GM12878 (cell line): ENCODE results near the gene MAP4. TPM values are rescaled to one million over a fixed set of nuclear protein-coding genes. Genes with fewer than 3 reads are reported as not detected.

Source experiments
- IKZF2 ChIP-seq, 2 experiments: fragments of 450-650 bp; IDR thresholded peaks; 2 replicates each; pipeline ENCODE4 v1.6.1; 2017; ENCODE audit warnings: mild to moderate bottlenecking in 2 of 2, moderate library complexity in 2 of 2
- LARP7 ChIP-seq: fragments of 450-650 bp; IDR thresholded peaks from 2 replicates; pipeline ENCODE4 v1.6.1; 2017; ENCODE audit warnings: mild to moderate bottlenecking
- NBN ChIP-seq: fragments of 450-650 bp; IDR thresholded peaks from 2 replicates; pipeline ENCODE4 v1.6.1; 2016
- STAT1 ChIP-seq: fragments of 450-650 bp; conservative IDR thresholded peaks from 2 replicates; pipeline ENCODE4 v1.6.1; 2014; ENCODE audit warnings: antibody characterized with exemption, mild to moderate bottlenecking
- ZNF622 ChIP-seq: fragments of 450-650 bp; IDR thresholded peaks from 2 replicates; pipeline ENCODE4 v1.6.1; 2017; ENCODE audit warnings: mild to moderate bottlenecking, inconsistent platforms
- polyA plus RNA-seq, 11 experiments: library from polyadenylated mRNA; depleted of rRNA in 4 of 11; unstranded in 6 of 11; stranded (reverse) in 5 of 11; fragments of >200 nt; fragmentation: Nextera tagmentation in 4 of 11; fragmentation: Illumina TruSeq in 1 of 11; extraction: Ambion mirVana in 4 of 11; extraction: Trizol in 1 of 11; gene quantifications; 1 replicate in 1 of 11; 2 replicates in 10 of 11; pipeline versions ENCODE4 v1.2.1 to v1.2.3, GENCODE V29; 2011 to 2016; ENCODE audit warnings: inconsistent platforms in 2 of 11, missing spikeins in 2 of 11, low read depth in 1 of 11
- total RNA-seq, 4 experiments: library from RNA; depleted of rRNA in 3 of 4; stranded (reverse); fragments of >200 nt in 3 of 4; fragmentation: Illumina TruSeq in 1 of 4; extraction: Trizol in 1 of 4; gene quantifications; 2 replicates each; pipeline versions ENCODE4 v1.2.1 to v1.2.3, GENCODE V29; 2013 to 2021
- TF ChIP-seq, protein P1 (sequence below): fragments of 450-650 bp; formaldehyde crosslinking; IDR thresholded peaks from 2 replicates; pipeline ENCODE4 v1.5.0; 2022; ENCODE audit warnings: mild to moderate bottlenecking, missing genetic modification characterization
- TF ChIP-seq, protein P2 (sequence below): IDR thresholded peaks from 2 replicates; pipeline ENCODE4 v1.6.1; 2012; ENCODE audit warnings: low read depth, low read length, improper control_type of control experiment
- TF ChIP-seq, protein P3 (sequence below): fragments of 450-650 bp; IDR thresholded peaks from 2 replicates; pipeline ENCODE4 v1.6.1; 2014; ENCODE audit warnings: mild to moderate bottlenecking
- TF ChIP-seq, protein P4 (sequence below): IDR thresholded peaks from 2 replicates; pipeline ENCODE4 v1.6.1; 2012; ENCODE audit warnings: mild to moderate bottlenecking, low read depth, low read length
- TF ChIP-seq, protein P5 (sequence below): fragments of 450-650 bp; IDR thresholded peaks from 2 replicates; pipeline ENCODE4 v1.6.1; 2016; ENCODE audit warnings: mild to moderate bottlenecking
- TF ChIP-seq, protein P6 (sequence below): fragments of 450-650 bp; formaldehyde crosslinking; IDR thresholded peaks from 2 replicates; pipeline ENCODE4 v1.4.0; 2022; ENCODE audit warnings: mild to moderate bottlenecking, moderate library complexity
- TF ChIP-seq, protein P7 (sequence below): IDR thresholded peaks from 2 replicates; pipeline ENCODE4 v1.6.1; 2011; ENCODE audit warnings: mild to moderate bottlenecking, low read depth, low read length, moderate library complexity; ENCODE audit not compliant: insufficient replicate concordance

MAP4 gene
- total and polyA plus RNA-seq, 10 of the 15 experiments (the other 5 are each of a cell fraction or from before 2014, with no cell fraction given), result 22.2 to 145 (median 47.2) TPM

DNA sequence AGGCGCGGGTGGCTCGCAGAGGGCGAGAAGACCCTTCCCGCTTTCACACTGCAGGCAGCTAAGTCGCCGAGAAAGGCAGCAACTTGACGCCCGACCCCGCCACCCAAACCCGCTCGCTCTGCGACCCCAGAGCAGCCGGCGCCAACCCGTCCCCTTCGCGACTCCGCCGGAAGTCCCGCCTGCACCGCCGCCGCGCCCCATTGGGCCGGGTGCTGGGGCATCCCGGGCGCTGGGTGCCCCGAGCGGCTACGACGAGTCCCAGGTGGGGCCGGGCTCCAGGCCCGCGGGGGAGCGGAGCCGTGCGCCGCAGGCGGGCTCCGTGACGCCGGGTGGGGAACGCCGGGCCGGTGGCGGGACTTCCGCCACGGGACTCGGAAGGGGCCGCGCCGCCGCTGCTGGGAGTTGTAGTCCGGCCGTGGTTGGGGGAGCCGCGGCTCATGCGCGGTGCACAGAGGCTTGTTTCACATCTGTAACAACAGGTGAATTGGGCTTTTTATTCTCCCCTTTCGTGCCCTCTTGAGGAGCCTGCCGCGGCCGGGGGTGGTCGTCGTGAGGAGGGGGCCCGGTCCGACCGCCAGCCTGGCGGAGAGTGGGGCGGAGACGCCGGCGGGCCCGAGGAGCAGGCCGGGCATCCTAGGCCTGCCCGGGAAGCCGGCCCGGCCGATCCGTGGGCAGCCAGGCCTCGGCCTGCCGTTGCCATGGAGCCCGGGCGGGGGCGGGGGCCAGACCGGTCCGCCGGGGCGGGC lies 213.3 kb downstream of the MAP4 start, which contains the start of gene DHX30 (continued):
- TF ChIP-seq, protein P1, sequence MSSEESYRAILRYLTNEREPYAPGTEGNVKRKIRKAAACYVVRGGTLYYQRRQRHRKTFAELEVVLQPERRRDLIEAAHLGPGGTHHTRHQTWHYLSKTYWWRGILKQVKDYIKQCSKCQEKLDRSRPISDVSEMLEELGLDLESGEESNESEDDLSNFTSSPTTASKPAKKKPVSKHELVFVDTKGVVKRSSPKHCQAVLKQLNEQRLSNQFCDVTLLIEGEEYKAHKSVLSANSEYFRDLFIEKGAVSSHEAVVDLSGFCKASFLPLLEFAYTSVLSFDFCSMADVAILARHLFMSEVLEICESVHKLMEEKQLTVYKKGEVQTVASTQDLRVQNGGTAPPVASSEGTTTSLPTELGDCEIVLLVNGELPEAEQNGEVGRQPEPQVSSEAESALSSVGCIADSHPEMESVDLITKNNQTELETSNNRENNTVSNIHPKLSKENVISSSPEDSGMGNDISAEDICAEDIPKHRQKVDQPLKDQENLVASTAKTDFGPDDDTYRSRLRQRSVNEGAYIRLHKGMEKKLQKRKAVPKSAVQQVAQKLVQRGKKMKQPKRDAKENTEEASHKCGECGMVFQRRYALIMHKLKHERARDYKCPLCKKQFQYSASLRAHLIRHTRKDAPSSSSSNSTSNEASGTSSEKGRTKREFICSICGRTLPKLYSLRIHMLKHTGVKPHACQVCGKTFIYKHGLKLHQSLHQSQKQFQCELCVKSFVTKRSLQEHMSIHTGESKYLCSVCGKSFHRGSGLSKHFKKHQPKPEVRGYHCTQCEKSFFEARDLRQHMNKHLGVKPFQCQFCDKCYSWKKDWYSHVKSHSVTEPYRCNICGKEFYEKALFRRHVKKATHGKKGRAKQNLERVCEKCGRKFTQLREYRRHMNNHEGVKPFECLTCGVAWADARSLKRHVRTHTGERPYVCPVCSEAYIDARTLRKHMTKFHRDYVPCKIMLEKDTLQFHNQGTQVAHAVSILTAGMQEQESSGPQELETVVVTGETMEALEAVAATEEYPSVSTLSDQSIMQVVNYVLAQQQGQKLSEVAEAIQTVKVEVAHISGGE (CRISPR knock-in tag), result peak; percentile 47; the same call in 1 of the 2 replicates
- TF ChIP-seq, protein P2, sequence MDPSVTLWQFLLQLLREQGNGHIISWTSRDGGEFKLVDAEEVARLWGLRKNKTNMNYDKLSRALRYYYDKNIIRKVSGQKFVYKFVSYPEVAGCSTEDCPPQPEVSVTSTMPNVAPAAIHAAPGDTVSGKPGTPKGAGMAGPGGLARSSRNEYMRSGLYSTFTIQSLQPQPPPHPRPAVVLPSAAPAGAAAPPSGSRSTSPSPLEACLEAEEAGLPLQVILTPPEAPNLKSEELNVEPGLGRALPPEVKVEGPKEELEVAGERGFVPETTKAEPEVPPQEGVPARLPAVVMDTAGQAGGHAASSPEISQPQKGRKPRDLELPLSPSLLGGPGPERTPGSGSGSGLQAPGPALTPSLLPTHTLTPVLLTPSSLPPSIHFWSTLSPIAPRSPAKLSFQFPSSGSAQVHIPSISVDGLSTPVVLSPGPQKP, result no peak
- TF ChIP-seq, protein P3, sequence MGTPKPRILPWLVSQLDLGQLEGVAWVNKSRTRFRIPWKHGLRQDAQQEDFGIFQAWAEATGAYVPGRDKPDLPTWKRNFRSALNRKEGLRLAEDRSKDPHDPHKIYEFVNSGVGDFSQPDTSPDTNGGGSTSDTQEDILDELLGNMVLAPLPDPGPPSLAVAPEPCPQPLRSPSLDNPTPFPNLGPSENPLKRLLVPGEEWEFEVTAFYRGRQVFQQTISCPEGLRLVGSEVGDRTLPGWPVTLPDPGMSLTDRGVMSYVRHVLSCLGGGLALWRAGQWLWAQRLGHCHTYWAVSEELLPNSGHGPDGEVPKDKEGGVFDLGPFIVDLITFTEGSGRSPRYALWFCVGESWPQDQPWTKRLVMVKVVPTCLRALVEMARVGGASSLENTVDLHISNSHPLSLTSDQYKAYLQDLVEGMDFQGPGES, result 0 out of 2 replicates have a peak, but pooled peaks have one; percentile 31
- TF ChIP-seq, protein P4, sequence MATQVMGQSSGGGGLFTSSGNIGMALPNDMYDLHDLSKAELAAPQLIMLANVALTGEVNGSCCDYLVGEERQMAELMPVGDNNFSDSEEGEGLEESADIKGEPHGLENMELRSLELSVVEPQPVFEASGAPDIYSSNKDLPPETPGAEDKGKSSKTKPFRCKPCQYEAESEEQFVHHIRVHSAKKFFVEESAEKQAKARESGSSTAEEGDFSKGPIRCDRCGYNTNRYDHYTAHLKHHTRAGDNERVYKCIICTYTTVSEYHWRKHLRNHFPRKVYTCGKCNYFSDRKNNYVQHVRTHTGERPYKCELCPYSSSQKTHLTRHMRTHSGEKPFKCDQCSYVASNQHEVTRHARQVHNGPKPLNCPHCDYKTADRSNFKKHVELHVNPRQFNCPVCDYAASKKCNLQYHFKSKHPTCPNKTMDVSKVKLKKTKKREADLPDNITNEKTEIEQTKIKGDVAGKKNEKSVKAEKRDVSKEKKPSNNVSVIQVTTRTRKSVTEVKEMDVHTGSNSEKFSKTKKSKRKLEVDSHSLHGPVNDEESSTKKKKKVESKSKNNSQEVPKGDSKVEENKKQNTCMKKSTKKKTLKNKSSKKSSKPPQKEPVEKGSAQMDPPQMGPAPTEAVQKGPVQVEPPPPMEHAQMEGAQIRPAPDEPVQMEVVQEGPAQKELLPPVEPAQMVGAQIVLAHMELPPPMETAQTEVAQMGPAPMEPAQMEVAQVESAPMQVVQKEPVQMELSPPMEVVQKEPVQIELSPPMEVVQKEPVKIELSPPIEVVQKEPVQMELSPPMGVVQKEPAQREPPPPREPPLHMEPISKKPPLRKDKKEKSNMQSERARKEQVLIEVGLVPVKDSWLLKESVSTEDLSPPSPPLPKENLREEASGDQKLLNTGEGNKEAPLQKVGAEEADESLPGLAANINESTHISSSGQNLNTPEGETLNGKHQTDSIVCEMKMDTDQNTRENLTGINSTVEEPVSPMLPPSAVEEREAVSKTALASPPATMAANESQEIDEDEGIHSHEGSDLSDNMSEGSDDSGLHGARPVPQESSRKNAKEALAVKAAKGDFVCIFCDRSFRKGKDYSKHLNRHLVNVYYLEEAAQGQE, result no peak
- TF ChIP-seq ZNF622 (no peak), NBN (no peak), IKZF2 (IDR thresholded peaks at IDR 0.05) (no peak), STAT1 (no peak), LARP7 (peak; percentile 79)
- TF ChIP-seq, protein P5, sequence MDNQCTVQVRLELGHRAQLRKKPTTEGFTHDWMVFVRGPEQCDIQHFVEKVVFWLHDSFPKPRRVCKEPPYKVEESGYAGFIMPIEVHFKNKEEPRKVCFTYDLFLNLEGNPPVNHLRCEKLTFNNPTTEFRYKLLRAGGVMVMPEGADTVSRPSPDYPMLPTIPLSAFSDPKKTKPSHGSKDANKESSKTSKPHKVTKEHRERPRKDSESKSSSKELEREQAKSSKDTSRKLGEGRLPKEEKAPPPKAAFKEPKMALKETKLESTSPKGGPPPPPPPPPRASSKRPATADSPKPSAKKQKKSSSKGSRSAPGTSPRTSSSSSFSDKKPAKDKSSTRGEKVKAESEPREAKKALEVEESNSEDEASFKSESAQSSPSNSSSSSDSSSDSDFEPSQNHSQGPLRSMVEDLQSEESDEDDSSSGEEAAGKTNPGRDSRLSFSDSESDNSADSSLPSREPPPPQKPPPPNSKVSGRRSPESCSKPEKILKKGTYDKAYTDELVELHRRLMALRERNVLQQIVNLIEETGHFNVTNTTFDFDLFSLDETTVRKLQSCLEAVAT, result no peak
- TF ChIP-seq, protein P6, sequence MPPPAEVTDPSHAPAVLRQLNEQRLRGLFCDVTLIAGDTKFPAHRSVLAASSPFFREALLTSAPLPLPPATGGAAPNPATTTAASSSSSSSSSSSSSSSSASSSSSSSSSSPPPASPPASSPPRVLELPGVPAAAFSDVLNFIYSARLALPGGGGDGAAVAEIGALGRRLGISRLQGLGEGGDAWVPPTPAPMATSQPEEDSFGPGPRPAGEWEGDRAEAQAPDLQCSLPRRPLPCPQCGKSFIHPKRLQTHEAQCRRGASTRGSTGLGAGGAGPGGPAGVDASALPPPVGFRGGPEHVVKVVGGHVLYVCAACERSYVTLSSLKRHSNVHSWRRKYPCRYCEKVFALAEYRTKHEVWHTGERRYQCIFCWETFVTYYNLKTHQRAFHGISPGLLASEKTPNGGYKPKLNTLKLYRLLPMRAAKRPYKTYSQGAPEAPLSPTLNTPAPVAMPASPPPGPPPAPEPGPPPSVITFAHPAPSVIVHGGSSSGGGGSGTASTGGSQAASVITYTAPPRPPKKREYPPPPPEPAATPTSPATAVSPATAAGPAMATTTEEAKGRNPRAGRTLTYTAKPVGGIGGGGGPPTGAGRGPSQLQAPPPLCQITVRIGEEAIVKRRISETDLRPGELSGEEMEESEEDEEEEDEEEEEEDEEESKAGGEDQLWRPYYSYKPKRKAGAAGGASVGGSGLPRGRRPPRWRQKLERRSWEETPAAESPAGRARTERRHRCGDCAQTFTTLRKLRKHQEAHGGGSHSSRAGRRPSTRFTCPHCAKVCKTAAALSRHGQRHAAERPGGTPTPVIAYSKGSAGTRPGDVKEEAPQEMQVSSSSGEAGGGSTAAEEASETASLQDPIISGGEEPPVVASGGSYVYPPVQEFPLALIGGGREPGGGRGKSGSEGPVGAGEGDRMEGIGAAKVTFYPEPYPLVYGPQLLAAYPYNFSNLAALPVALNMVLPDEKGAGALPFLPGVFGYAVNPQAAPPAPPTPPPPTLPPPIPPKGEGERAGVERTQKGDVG (CRISPR knock-in tag), result no peak
- TF ChIP-seq, protein P7, sequence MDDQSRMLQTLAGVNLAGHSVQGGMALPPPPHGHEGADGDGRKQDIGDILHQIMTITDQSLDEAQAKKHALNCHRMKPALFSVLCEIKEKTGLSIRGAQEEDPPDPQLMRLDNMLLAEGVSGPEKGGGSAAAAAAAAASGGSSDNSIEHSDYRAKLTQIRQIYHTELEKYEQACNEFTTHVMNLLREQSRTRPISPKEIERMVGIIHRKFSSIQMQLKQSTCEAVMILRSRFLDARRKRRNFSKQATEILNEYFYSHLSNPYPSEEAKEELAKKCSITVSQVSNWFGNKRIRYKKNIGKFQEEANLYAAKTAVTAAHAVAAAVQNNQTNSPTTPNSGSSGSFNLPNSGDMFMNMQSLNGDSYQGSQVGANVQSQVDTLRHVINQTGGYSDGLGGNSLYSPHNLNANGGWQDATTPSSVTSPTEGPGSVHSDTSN, result no peak
